Stimulated activated CD8-positive, alpha-beta memory T cell treated with anti-CD3 and anti-CD28 coated beads, Interleukin-12 subunit alpha, Interleukin-12 subunit beta, amount 100 ng/mL, for 24 hours (primary cell): ENCODE data around the gene SPNS3.

ENCODE experiments used
- DNase-seq: peaks from one replicate; pipeline ENCODE4 v3.0.0-alpha.2; 2020; ENCODE audit errors: extremely low read depth

The SPNS3 gene, protein sequence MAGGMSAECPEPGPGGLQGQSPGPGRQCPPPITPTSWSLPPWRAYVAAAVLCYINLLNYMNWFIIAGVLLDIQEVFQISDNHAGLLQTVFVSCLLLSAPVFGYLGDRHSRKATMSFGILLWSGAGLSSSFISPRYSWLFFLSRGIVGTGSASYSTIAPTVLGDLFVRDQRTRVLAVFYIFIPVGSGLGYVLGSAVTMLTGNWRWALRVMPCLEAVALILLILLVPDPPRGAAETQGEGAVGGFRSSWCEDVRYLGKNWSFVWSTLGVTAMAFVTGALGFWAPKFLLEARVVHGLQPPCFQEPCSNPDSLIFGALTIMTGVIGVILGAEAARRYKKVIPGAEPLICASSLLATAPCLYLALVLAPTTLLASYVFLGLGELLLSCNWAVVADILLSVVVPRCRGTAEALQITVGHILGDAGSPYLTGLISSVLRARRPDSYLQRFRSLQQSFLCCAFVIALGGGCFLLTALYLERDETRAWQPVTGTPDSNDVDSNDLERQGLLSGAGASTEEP

DNA sequence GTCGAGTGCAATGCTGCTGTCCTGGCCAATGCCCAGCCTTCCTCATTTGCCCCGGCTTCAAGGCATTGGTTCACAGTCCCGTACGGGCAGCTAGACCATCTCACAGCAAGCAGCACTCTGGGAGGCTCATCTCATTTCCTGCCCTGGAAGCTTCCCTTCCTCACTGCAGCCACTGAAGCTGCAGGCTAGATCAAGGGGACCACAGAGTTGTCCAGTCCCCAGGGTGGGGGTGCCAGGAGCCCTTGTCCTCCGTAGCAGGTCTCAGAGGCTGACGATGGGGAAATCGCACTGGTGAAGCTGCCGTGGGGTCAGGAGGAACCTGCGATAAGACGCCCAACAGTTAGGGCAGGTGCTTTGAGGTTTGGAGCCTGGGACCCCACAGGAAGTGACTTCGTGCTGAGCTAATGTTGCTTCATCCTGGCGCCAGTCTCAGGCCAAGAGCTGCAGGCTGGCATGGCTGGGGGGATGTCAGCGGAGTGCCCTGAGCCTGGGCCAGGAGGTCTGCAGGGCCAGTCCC, at the start of gene SPNS3:
SPNS3 (plus strand) TSS at position 426 of the 517 bp plus-strand sequence; CDS start at position 454, 28 bp downstream.
- no peak for DNase-seq

DNA sequence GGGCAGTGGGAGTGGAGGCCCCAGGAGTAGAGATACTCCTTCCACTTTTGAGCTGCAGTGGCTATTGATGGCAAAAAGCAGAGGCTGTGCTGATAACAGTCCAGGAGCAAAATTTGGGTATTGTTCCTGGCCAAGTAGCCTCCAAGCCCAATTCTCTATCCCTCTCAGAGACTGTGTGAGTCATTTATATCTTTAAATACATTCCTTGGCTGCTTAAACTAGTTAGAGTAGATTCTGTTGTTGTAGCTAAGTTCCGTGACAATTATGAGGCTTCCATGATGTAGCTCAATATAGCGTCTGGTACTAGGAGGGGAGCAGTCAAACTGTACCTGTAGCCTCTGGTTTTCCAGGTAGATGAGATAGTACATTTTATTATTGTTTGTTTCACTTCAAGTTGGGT, 47.3 kb upstream of the SPNS3 start:
- no peak for DNase-seq

DNA sequence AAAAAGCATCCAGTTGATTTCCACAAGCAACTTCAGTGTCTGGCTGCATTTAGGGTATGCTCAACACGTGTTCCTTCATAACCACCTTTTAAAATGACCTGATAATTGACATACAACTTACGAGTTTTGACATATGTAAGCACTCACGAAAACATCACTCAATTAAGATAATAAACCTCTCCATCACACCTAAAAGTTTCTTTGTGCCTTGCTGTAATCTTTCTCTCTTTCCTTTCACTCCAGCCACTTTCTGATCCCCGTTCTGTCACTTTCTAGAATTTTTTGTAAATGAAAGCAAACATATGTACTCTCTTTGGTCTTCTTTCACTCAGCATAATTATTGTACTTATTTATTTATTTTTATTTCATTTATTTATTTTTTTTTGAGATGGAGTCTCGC, 46.6 kb upstream of the SPNS3 start:
- DNase-seq: no peak

DNA sequence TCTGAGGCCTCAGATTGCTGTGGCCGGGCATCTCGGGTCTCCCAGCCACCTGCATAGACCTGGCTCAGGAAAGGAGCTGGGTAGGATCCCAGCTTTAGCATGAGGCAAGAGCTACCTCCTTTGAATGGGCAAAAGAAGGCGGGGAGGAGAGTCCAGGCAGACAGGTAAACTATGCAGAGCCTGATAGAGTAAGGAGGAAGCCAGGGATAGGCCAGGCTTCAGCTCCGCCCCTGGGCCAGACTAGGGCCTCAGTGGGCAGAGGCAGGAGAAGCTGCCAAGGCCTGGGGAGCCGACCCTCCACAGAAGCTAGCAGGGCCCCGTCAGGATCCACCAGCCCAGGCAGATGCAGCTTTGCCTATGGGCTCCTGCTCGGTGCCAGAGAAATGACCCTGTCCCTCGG, 44.7 kb upstream of the SPNS3 start:
- no peak for DNase-seq

DNA sequence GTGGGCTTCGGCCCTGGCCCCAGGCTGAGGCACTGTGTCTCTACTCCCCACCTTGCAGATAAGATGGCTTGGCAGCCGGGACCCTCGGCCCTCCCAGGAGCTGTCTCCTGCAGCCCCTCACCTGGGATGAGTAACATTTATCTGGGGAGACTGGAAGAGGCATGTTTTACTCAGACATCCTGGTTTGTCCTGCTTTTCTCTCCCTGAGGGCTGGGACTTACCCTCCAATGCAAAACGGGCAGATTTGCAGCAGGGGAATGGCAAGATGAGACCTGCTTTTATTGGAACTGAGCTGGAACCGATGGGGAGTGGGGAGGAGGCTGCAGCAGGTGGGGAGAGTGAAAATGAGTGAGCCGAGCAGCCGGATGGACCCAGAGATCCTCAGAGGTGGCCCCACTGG, 39.9 kb upstream of the SPNS3 start:
- DNase-seq: no peak

DNA sequence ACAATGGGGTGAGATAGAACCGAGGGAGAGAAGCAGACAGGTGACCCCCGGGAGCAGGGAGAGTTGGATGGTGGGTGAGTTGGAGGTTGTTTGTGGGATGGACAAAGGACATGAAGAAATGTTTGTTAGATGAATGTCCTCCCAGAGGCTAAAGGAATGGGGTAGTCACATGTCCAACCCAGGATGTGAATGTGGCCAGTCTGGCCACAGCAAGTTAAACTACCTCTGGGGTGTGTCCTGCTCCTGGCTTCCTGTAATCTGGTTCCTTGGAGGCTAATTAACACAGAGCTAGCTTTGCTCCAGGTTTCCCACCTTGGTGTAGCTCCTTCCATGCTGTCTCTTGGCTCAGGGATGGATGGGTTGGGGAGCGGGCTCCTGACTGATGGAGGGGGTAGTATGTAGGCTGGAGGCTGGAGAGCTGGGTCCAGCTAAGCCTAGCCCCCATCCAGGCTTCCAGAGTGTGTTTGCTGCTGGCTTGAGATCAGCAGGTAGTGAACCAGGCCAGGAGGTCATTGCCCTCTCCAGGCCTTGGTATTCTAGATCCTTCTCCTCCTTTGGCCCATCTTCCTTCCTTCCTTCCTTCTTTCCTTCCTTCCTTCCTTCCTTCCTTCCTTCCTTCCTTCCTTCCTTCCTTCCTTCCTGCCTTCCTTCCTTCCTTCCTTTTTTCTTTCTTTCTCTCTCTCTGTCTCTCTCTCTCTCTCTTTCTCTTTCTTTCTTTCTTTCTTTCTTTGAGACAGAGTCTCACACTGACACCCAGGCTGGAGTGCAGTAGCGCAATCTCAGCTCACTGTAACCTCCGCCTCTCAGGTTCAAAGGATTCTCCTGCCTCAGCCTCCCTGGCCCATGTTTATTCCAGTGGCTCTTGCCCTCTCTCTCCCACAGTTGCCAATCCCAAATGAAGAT, 39.3 kb upstream of the SPNS3 start:
- DNase-seq: no peak

DNA sequence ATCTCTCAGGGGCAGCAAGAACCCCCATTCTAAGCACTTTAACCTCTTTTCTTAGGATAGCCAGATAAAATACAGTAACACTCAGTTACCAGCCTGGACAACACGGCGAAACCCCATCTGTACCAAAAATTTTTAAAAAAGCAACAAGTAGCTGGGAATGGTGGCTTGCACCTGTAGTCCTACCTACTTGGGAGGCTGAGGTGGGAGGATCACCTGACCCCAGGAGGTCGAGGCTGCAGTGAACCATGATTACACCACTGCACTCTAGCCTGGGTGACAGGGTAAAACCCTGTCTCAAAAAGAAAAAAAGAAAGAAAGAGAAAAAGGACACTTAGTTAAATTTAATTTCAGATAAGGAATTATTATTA, 38.6 kb upstream of the SPNS3 start:
- DNase-seq: no peak

DNA sequence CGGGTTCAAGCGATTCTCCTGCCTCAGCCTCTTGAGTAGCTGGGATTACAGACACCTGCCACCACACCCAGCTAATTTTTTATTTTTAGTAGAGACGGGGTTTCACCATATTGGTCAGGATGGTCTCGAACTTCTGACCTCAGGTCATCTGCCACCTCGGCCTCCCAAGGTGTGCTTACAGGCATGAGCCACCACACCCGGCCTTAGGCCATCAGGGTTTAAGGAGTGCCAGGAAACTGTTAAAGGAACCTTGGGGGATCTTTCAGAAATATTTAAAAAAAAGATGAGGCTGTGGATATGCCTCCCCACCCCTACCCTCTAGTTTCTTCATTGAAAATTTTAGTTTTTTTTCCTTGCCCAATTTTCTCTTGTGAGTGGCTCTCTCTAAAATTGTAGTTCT, 35.9 kb upstream of the SPNS3 start:
- no peak for DNase-seq

DNA sequence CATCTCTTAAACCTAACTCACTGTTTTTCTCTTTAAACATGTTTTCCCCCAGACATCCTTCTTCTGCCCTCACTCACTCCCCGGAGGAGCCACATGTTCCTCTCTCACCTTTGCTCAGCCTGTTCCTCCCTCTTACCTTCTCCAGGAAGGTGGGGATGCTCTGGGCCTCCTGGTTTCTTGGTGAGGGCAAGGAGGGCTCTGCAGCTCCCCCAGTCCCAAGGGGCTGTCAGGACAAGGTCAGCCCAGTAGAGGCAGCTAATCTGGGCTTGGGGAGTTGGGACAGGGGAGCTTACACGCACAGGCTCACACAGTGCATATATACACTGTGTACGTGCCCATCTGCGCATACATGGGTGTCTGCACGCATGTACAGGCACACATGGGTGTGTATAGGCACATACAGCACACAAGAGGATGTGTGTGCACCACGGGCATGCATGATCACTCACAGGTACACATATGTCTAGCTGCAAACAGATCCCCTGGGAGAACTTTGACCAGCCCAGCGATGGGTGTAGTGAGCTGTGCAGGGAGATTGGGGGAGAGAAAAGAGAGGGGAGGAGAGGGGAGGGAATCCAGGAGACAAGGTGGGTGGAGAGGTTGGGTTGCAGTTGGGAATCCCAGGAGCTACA, 28.6 kb upstream of the SPNS3 start:
- no peak for DNase-seq

DNA sequence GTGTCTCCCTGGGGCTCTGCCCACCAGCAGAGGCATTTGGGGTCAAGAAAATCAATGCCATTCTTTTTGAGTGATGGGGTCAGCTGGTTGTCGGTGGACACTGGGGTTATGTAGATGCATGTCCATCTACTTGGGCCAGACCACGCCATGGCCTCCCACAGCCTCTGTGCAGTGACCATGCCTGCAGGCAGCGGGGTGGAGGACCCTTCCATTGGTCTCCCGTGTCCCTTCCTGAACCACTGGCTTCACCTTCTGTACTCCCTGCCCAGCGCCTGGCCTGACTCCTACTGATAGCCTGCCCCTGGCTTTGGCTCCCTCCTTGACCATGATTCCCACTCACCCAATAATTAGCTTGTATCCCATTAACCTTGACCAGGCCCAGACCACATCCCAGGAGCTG, 28.0 kb upstream of the SPNS3 start:
- no peak for DNase-seq

DNA sequence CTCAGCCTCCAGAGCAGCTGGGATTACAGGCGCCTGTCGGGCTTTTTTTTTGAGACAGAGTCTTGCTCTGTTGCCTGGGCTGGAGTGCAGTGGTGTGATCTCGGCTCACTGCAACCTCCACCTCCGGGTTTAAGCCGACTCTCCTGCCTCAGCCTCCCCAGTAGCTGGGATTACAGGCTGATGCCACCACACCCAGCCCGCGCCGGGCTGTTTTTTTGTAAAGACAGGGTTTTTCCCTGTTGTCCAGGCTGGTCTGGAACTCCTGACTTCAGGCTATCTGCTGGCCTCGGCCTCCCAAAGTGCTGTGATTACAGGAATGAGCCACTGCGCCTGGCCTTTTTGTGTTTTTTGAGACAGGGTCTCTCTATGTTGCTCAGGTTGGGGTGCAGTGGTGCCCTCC, 27.4 kb upstream of the SPNS3 start:
- DNase-seq: no peak

DNA sequence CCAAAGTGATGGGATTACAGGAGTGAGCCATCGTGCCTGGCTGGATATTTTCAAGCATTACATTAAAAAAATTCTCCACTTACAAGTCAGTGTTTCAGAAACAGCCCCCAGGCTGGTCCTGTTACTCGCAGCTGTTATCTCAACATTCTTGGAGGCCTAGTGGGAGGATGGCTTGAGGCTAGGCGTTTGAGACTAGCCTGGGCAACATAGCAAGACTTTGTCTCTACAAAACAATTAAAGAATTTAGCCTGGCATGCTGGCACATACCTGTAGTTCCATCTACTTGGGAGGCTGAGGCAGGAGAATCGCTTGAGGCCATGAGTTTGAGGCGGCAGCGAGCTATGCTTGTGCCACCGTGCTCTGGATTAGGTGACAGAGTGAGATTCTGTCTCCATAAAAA, 26.5 kb upstream of the SPNS3 start:
- no peak for DNase-seq

DNA sequence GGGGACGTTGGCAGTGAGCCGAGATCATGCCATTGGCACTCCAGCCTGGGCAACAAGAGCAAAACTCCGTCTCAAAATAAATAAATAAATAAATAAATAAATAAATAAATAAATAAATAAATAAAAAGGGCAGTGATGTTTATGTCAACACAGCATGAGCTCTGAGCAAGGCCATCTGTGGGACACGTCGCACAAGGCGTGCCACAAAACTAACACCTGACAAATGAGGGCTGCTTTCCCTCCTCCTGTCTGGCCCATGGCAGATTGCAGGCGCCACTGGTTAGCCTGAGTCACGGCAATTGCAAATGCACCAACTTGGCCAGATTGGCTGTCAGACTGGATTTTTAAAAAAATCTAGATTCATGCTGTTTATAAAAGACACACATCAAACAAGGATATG, 25.9 kb upstream of the SPNS3 start:
- no peak for DNase-seq

DNA sequence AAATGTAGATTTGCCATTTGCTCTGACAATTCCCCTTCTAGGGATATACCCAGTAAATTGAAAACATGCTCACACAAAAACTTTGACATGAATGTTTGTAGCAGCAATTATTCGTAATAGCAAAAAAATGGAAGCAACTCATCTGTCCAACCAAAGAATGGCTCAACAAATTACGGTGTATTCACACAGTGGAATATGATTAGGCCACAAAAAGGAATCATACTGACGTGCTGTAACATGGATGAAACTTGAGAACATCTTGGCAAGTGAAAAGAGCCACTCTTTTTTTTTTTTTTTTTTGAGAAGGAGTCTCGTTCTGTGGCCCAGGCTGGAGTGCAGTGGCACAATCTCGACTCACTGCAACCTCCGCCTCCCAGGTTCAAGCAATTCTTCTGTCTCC, 24.1 kb upstream of the SPNS3 start:
- DNase-seq: no peak

DNA sequence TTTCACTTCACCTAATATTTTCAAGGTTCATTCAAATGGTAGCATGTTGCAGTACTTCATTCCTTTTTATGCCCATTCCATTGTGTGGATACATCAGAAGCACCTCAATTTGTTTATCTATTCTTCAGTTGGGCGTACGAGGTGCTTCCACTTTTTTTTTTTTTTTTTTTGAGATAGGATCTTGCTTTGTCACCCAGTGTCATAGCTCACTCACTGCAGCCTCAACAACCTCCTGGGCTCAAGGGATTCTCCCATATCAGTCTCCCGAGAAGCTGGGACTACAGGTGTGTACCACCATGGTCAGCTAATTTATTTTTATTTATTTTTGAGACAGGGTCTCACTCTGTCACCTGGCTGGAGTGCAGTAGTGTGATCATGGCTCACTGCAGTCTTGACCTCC, 22.5 kb upstream of the SPNS3 start:
- no peak for DNase-seq

DNA sequence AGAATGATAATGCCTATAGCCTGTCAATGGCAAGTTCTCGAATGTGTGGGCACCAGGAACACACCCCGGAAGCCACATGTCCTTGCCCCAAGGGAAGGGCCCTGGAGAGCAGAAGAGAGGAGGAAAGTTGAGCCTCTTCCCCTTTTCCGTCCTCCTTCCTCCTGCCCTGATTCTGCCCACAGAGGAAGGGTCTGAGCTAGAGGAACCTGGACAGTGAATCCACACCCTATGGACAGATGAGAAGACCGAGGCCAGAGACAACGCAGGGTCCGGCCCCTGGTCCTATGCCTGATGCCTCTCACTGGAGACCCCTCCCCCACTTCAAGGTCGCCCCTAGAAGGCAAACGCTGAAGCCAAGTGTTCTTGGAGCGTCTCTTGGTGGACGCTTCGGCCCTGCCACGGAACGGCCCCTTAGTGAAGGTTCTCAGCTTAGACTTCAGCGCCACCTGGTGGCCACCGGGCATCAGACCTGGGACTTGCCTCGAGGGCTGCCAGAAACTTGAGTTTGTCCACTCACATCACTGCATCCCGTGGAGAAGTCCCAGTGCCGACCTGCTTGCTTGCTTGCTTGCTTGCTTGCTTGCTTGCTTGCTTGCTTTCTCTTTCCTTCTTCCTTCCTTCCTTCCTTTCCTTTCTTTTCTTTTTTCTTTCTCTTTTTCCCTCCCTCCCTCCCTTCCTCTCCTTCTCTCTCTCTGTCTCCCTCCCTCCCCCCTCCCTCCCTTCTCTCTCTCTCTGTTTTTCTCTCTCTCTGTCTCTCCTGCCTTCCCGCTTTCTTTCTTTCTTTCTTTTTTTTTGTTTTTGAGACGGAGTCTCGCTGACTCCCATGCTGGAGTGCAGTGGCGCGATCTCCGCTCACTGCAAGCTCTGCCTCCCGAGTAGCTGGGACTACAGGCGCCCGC, 20.6 kb upstream of the SPNS3 start:
- DNase-seq: peak; percentile 76

DNA sequence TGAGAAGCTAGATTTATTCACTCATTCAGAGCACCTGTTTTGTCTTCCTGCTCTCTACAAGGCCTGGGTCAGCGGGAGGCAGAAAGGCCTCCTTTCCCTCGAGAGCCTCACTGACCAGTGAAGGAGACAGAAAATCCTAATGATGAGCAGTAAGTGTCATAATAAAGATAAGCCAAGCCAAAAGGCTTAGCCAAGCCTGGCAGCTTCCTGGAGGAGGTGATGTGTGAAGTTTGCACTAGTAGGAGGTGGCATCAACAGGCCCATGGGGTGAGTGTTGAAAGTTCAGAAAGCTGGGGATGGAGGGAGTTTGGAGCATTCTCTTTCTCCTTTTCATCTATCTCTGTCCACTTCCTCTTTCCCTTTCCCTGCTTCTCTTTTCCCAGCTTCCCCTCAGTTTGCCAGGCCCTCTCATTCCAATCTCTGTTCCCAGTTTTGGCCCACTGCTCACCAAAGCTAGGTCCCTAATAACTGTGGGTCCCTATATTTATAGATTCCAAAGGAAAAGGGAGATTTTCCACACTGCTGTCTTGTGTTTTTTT, 16.5 kb upstream of the SPNS3 start:
- DNase-seq: no peak

DNA sequence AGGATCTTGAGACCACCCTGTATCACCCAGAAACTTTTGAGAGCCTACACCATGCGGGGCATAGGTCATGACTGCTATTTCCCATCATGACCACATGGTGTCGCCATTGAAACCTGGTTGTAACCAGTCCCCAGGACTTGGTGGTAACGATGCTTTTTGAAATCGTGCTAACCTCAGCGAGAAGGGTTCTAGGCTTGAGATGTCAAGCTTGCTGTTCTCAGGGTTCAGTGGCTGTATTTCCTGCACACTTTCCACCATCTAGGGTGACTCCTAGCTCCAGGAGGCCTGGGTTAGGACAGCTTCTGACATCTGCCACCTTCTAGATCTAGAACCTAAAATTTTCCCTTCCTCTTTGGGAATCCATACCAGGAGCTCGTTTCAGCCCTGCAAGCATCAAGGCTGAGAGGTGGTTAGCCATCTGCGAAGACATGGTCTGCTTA, 13.0 kb upstream of the SPNS3 start:
- no peak for DNase-seq

DNA sequence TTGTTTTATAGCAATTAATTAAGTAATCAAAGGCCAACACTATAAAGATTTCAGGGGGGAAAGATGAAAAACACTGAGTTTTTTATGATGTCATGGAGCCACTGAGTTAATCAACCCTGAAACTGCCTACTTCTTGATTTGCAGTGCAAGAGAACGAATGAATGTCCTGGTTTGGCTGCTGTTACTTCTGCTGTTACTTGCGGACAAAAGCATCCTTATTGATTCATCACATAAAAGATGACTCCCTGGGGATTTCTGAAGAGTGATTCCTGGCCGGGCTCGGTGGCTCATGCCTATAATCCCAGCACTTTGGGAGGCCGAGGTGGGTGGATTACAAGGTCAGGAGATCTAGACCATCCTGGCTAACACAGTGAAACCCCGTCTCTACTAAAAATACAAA, 10.9 kb upstream of the SPNS3 start:
- no peak for DNase-seq

DNA sequence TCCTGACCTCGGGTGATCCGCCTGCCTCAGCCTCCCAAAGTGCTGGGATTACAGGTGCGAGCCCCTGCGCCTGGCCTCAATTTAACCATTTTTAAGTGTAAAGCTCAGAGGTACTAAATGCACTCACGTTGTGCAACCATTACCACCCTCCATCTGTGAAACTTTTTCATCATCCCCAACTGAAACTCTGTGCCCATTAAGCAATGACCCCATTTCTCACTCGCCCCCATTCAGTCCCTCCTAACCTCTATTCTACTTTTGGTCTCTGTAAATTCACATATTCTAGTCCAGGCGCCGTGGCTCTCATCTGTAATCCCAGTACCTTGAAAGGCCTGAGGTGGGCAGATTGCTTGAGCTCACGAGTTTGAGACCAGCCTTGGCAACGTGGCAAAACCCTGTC, 8.3 kb upstream of the SPNS3 start:
- no peak for DNase-seq
